Measurements from ENCODE around the gene WDR77. TPM values are rescaled to one million over a fixed set of nuclear protein-coding genes. Genes with fewer than 3 reads are reported as not detected.

The WDR77 gene
- total and polyA plus RNA-seq, 9 of the 15 experiments (the other 6 are each of a cell fraction or from before 2014, with no cell fraction given): 20.6 to 160 (median 75.3) TPM

DNA sequence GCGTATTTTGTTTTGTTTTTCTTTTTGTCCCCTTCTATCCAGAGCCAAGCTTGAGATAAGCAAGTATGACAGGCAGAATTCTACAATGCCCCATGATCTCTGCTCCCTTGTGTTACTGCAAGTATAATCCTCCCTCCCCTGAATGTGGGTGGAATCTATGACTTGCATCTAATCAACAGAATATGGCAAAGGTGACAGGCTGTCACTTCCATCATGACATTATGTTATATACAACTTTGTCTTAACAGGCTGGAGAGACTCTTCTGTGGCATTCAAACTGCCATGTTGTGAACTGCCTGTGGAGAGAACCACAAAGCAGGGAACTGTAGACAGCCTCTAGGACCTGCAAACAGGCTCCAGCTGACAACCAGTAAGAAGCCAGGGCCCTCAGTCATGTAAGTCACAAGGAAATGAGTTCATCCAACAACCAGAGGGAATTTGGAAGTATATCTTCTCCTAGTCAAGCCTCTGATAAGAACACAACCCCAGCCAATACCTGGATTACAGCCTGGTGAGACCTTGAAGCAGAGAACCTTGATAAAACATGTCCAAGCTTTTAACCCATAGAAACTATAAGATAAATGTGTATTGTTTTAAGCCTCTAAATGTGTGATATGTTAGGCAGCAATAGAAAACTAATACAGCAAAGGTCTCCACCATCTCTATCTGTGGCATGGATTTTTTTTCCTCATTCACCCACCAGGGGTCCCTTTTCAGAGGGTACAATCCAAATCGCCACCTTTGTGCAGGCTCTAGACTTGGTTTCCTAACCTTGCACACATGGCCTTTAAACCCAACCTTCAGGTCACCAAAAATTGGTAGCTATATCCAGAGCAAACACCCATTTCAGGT, 19.0 kb upstream of the WDR77 start (continued):
- TF ChIP-seq, protein P1, sequence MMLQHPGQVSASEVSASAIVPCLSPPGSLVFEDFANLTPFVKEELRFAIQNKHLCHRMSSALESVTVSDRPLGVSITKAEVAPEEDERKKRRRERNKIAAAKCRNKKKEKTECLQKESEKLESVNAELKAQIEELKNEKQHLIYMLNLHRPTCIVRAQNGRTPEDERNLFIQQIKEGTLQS (IDR thresholded peaks at IDR 0.05): peak; percentile 27; the same call in 1 of the 2 replicates
- TF ChIP-seq, protein P1 (CRISPR knock-in tag; conservative IDR thresholded peaks at IDR 0.05): no peak
- TF ChIP-seq U2AF2 (optimal IDR thresholded peaks at IDR 0.05; ENCODE audit: low read depth, low read length): no peak
- TF ChIP-seq SPI1 (IDR thresholded peaks at IDR 0.05; ENCODE audit: borderline replicate concordance, low read depth, low read length): no peak
- TF ChIP-seq FOXK1 (CRISPR knock-in tag; IDR thresholded peaks at IDR 0.05; ENCODE audit: borderline replicate concordance): no peak
- no peak for TF ChIP-seq CBX5 (IDR thresholded peaks at IDR 0.05; ENCODE audit: borderline replicate concordance, low read depth)
- TF ChIP-seq SMARCB1 (IDR thresholded peaks at IDR 0.05; ENCODE audit: insufficient read length, low read depth): no peak
- TF ChIP-seq ZNF584 (CRISPR knock-in tag; IDR thresholded peaks at IDR 0.05; ENCODE audit: low read depth): 0 out of 2 replicates have a peak, but pooled peaks have one; percentile 65
- no peak for TF ChIP-seq FOXA1 (IDR thresholded peaks at IDR 0.05; ENCODE audit: borderline replicate concordance)
- no peak for TF ChIP-seq NR2C2 (CRISPR knock-in tag; IDR thresholded peaks at IDR 0.05)
- peak; percentile 73 for TF ChIP-seq NR2C2 (tag; IDR thresholded peaks at IDR 0.05)
- TF ChIP-seq, protein P2, sequence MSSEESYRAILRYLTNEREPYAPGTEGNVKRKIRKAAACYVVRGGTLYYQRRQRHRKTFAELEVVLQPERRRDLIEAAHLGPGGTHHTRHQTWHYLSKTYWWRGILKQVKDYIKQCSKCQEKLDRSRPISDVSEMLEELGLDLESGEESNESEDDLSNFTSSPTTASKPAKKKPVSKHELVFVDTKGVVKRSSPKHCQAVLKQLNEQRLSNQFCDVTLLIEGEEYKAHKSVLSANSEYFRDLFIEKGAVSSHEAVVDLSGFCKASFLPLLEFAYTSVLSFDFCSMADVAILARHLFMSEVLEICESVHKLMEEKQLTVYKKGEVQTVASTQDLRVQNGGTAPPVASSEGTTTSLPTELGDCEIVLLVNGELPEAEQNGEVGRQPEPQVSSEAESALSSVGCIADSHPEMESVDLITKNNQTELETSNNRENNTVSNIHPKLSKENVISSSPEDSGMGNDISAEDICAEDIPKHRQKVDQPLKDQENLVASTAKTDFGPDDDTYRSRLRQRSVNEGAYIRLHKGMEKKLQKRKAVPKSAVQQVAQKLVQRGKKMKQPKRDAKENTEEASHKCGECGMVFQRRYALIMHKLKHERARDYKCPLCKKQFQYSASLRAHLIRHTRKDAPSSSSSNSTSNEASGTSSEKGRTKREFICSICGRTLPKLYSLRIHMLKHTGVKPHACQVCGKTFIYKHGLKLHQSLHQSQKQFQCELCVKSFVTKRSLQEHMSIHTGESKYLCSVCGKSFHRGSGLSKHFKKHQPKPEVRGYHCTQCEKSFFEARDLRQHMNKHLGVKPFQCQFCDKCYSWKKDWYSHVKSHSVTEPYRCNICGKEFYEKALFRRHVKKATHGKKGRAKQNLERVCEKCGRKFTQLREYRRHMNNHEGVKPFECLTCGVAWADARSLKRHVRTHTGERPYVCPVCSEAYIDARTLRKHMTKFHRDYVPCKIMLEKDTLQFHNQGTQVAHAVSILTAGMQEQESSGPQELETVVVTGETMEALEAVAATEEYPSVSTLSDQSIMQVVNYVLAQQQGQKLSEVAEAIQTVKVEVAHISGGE (CRISPR knock-in tag; IDR thresholded peaks at IDR 0.05): peak in 1 of 3 experiments; percentile 78; a peak in 2 of 6 replicates
- TF ChIP-seq SMARCC2 (IDR thresholded peaks at IDR 0.05; ENCODE audit: low read depth): no peak
- TF ChIP-seq TCFL5 (CRISPR knock-in tag; conservative IDR thresholded peaks at IDR 0.05): no peak
- peak; percentile 11 for TF ChIP-seq NFYB (IDR thresholded peaks at IDR 0.05; ENCODE audit: extremely low read depth, insufficient read length)
- TF ChIP-seq DNMT1 (IDR thresholded peaks at IDR 0.05): no peak
- no peak for TF ChIP-seq GTF2F1 (IDR thresholded peaks at IDR 0.05; ENCODE audit: low read depth, low read length)
- TF ChIP-seq, protein P3, sequence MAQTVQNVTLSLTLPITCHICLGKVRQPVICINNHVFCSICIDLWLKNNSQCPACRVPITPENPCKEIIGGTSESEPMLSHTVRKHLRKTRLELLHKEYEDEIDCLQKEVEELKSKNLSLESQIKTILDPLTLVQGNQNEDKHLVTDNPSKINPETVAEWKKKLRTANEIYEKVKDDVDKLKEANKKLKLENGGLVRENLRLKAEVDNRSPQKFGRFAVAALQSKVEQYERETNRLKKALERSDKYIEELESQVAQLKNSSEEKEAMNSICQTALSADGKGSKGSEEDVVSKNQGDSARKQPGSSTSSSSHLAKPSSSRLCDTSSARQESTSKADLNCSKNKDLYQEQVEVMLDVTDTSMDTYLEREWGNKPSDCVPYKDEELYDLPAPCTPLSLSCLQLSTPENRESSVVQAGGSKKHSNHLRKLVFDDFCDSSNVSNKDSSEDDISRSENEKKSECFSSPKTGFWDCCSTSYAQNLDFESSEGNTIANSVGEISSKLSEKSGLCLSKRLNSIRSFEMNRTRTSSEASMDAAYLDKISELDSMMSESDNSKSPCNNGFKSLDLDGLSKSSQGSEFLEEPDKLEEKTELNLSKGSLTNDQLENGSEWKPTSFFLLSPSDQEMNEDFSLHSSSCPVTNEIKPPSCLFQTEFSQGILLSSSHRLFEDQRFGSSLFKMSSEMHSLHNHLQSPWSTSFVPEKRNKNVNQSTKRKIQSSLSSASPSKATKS (CRISPR knock-in tag; IDR thresholded peaks at IDR 0.05): no peak
- TF ChIP-seq EP300 (IDR thresholded peaks at IDR 0.05; ENCODE audit: low read length): 0 out of 2 replicates have a peak, but pooled peaks have one; percentile 10
- no peak for TF ChIP-seq BRF1 (IDR thresholded peaks at IDR 0.05; ENCODE audit: borderline replicate concordance, extremely low read depth, insufficient read length)
- TF ChIP-seq POLR2G (IDR thresholded peaks at IDR 0.05; ENCODE audit: low read depth, low read length): no peak
